CD4-positive, alpha-beta T cell treated with Interleukin-4 for 4 hours (primary cell): ENCODE data around the gene ANTKMT.

Experiments used
- DNase-seq: peaks from one replicate; pipeline ENCODE4 v3.0.0-alpha.2; 2020

The ANTKMT gene

GRCh38 chr16:766008-766819, 45.3 kb downstream of the ANTKMT start:
- DNase-seq = no peak

GRCh38 chr16:766820-767640, 46.1 kb downstream of the ANTKMT start:
- no peak for DNase-seq

- no peak for DNase-seq
Observed at GRCh38 chr16:767743-768235, 46.8 kb downstream of the ANTKMT start.

GRCh38 chr16:768428-768827, 47.5 kb downstream of the ANTKMT start:
- no peak for DNase-seq

GRCh38 chr16:769184-769784, 48.3 kb downstream of the ANTKMT start:
- DNase-seq = no peak

- no peak for DNase-seq
Observed at GRCh38 chr16:769934-770333, 49.0 kb downstream of the ANTKMT start.

GRCh38 chr16:770411-770810, 49.5 kb downstream of the ANTKMT start:
- DNase-seq = no peak
